Prostate gland (tissue), 2 donors: Measurements from ENCODE around the gene FAIM. TPM values are rescaled to one million over a fixed set of nuclear protein-coding genes. Genes with fewer than 3 reads are reported as not detected.

Experiments used
- DNase-seq: peaks from one replicate; pipeline ENCODE4 v3.0.0-alpha.2; 2019; ENCODE audit warnings: low spot score
- H3K27ac ChIP-seq, 2 donors: fragments of 200-600 bp; sonication (generic); 2 replicates each; pipeline ENCODE4 v1.5.1; 2017 to 2019
- H3K27me3 ChIP-seq: fragments of 200-600 bp; sonication (generic); replicated peaks from 2 replicates; pipeline ENCODE4 v1.5.1; 2019; ENCODE audit not compliant: insufficient read depth
- H3K36me3 ChIP-seq, 2 donors: fragments of 200-600 bp; sonication (generic); 1 replicate in 1 of 2; 2 replicates in 1 of 2; pipeline versions ENCODE4 v1.5.1 to v1.8.1; 2017 to 2019
- H3K4me1 ChIP-seq: fragments of 200-600 bp; sonication (generic); replicated peaks from 2 replicates; pipeline ENCODE4 v1.5.1; 2019
- H3K4me3 ChIP-seq, 2 donors: fragments of 200-600 bp; sonication (generic); 2 replicates each; pipeline ENCODE4 v1.5.1; 2017 to 2019
- H3K9me3 ChIP-seq: fragments of 200-600 bp; sonication (generic); 2 replicates; pipeline ENCODE4 v1.5.1; 2017
- CTCF ChIP-seq, 4 experiments: fragments of 200-600 bp in 2 of 4; fragments of 450-650 bp in 2 of 4; sonication (generic) in 2 of 4; IDR thresholded peaks; 1 replicate in 3 of 4; 2 replicates in 1 of 4; pipeline ENCODE4 v1.5.1; 2016 to 2019; ENCODE audit warnings: antibody characterized with exemption in 4 of 4, mild to moderate bottlenecking in 2 of 4, moderate library complexity in 2 of 4
- POLR2A ChIP-seq: fragments of 450-650 bp; IDR thresholded peaks from one replicate; pipeline ENCODE4 v1.6.1; 2016; ENCODE audit warnings: antibody characterized with exemption, mild to moderate bottlenecking
- POLR2AphosphoS5 ChIP-seq: sonication (generic); formaldehyde crosslinking; IDR thresholded peaks from one replicate; pipeline ENCODE4 v1.6.1; 2017; ENCODE audit warnings: antibody characterized with exemption
- WGBS: methylation state at CpG from one replicate; pipeline ENCODE4 v1.1.5; 2018; 5-methylcytosine and 5-hydroxymethylcytosine counted together
- intact Hi-C: fragments of 100-400 bp; cut with DNase I; formaldehyde crosslinking; loops from one replicate; pipeline ENCODE4 v1.14.2; 2022
- total RNA-seq, 2 donors: library from RNA; depleted of rRNA; stranded (reverse); fragments of >200 nt; gene quantifications; one replicate each; pipeline ENCODE4 v1.1.0, GENCODE V29; 2016

Gene FAIM
- total RNA-seq, 2 donors from 2014 or later, result 11.5 to 18.9 TPM

GRCh38 chr3:138649134-138649533 lies 40.6 kb downstream of the FAIM start:
- Histone ChIP-seq H3K27me3 (no peaks in the 10 kb centered on the region), H3K4me1 (no peaks in the 10 kb centered on the region), H3K9me3 (no peaks in the 10 kb centered on the region), H3K36me3 (peaks cover 0 to 9% of the 10 kb centered on the region in 2 donors), H3K27ac (no peak overlapping the region), H3K4me3 (no peak overlapping the region)
- intact Hi-C loops, result no loop called here
- TF ChIP-seq POLR2AphosphoS5 (no peak), CTCF (IDR thresholded peaks at IDR 0.05) (no peak), POLR2A (no peak)
- DNase-seq, result no peak
- 94% methylated on average over 5 of the region's 5 CpGs for WGBS

GRCh38 chr3:138653567-138653966 lies 45.0 kb downstream of the FAIM start:
- Histone ChIP-seq H3K27me3 (no peaks in the 10 kb centered on the region), H3K4me3 (no peak overlapping the region), H3K9me3 (no peaks in the 10 kb centered on the region), H3K36me3 (peaks cover 0 to 15% of the 10 kb centered on the region in 2 donors), H3K27ac (no peak overlapping the region), H3K4me1 (no peaks in the 10 kb centered on the region)
- TF ChIP-seq POLR2A (no peak), POLR2AphosphoS5 (no peak), CTCF (IDR thresholded peaks at IDR 0.05) (no peak)
- no peak for DNase-seq
- intact Hi-C loops, result no loop called here

GRCh38 chr3:138657508-138657907 lies 48.9 kb downstream of the FAIM start:
- H3K27ac ChIP-seq, result no peak overlapping the region
- H3K4me1 ChIP-seq, result no peaks in the 10 kb centered on the region
- DNase-seq, result no peak
- no peak for TF ChIP-seq POLR2AphosphoS5
- TF ChIP-seq CTCF (IDR thresholded peaks at IDR 0.05), result no peak
- TF ChIP-seq POLR2A, result no peak
- H3K9me3 ChIP-seq, result no peaks in the 10 kb centered on the region
- intact Hi-C loops, result no loop called here
- no peaks in the 10 kb centered on the region for H3K27me3 ChIP-seq
- no peak overlapping the region for H3K4me3 ChIP-seq
- 71% methylated on average over 2 of the region's 2 CpGs for WGBS
- H3K36me3 ChIP-seq, result peaks cover 0 to 6% of the 10 kb centered on the region in 2 donors

DNA sequence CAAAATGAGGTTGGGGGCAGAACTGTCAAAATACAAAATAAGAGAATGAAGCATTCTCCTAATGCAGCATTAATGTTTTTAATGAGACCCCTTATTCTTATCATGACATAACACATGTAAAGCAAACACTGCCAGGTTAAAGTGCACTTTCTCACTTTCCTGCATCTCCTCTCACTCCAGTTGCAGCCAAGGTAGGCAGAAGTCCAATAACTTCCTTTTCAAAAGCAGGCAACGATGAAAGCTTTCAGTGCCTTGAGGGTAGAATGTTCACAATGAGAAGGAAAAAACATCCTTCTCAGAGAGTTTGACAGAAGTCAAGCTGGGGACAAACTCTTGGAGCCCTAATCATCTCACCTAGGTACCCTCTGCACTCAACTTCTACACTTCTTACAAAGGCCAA lies 59.5 kb downstream of the FAIM start:
- 47% methylated on average over 1 of the region's 1 CpG for WGBS
- no peak overlapping the region for H3K27ac ChIP-seq
- peaks cover 0 to 7% of the 10 kb centered on the region in 2 donors for H3K36me3 ChIP-seq
- H3K4me3 ChIP-seq, result no peak overlapping the region
- no peak for TF ChIP-seq POLR2AphosphoS5
- no peak for TF ChIP-seq CTCF (IDR thresholded peaks at IDR 0.05)
- TF ChIP-seq POLR2A, result no peak
- DNase-seq, result no peak
- no peaks in the 10 kb centered on the region for H3K4me1 ChIP-seq
- H3K9me3 ChIP-seq, result no peaks in the 10 kb centered on the region
- H3K27me3 ChIP-seq, result no peaks in the 10 kb centered on the region
- intact Hi-C loops, result no loop called here

DNA sequence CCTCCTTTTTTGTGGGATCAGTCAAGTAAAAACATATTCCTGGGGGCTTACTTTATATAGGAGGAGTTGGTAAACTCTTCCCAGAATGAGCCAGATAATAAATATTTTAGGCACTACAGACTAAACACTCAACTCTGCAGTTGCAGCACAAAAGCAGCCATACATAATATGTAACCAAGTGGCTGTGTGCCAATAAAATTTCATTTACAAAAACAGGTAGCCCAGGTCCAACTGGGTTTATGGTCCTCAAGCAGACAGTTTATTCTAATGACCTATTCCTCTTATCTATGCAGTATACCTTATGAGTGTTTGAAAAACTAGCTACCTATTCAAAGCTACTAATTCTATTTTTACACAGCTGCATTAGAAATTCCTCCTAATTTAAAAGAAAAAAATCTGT lies 61.8 kb downstream of the FAIM start:
- Histone ChIP-seq H3K36me3 (no peaks in the 10 kb centered on the region), H3K9me3 (no peaks in the 10 kb centered on the region), H3K4me1 (no peaks in the 10 kb centered on the region), H3K4me3 (no peak overlapping the region), H3K27ac (no peak overlapping the region), H3K27me3 (no peaks in the 10 kb centered on the region)
- TF ChIP-seq POLR2A (no peak), POLR2AphosphoS5 (no peak), CTCF (IDR thresholded peaks at IDR 0.05) (no peak)
- DNase-seq, result no peak
- intact Hi-C loops, result no loop called here
